IPS-15b (cell line): Measurements from ENCODE around the gene GRM1.

Experiments used
- H3K27me3 ChIP-seq: one replicate; pipeline ENCODE4 v1.6.1; 2013; ENCODE audit warnings: low read length; ENCODE audit not compliant: control insufficient read depth, insufficient read depth
- H3K36me3 ChIP-seq: one replicate; pipeline ENCODE4 v1.6.1; 2013; ENCODE audit warnings: low read length; ENCODE audit not compliant: control insufficient read depth, insufficient read depth
- H3K4me1 ChIP-seq: one replicate; pipeline ENCODE4 v1.6.1; 2013; ENCODE audit warnings: mild to moderate bottlenecking, low read length; ENCODE audit not compliant: control insufficient read depth, insufficient read depth
- H3K4me3 ChIP-seq: one replicate; pipeline ENCODE4 v1.5.1; 2013; ENCODE audit warnings: low read depth, low read length
- H3K9ac ChIP-seq: one replicate; pipeline ENCODE4 v1.6.1; 2013; ENCODE audit warnings: low read depth, mild to moderate bottlenecking, low read length
- H3K9me3 ChIP-seq: one replicate; pipeline ENCODE4 v1.6.1; 2013; ENCODE audit warnings: mild to moderate bottlenecking, low read length; ENCODE audit not compliant: control insufficient read depth, insufficient read depth

The GRM1 gene

DNA sequence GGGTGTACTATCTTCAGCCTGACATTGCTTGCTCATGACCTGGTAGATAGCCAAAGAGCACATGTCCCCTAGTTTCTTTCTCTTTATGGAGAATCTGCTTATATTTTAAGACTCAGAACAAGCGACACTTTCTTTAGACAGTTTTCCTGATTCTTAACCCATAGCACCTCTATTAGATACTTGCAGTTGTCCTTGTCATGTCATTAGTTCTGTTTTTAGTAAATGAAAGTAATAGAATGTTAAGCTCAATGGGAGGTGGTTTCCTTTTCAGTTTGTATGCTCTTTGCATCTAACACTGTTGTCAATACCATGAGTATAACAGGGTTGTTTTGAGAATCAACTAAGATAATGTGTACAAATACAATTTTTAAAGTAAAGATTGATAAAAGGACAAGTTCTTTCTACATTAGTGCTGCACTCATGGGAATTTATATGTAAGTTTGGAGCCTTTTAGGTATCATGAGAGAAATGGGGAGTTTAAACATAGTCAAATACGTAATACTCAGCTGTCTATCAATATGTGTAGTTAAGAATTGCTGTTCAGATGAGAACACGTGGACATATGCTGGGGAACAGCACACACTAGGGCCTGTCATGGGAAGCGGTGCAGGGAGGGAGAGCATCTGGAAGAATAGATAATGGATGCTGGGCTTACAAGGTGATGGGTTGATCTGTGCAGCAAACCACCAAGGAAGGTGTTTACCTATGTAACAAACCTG lies 124.3 kb downstream of the GRM1 start:
- Histone ChIP-seq H3K9me3 (no peaks in the 10 kb centered on the region), H3K36me3 (no peaks in the 10 kb centered on the region), H3K27me3 (no peaks in the 10 kb centered on the region), H3K9ac (no peak overlapping the region), H3K4me1 (peaks cover 4% of the 10 kb centered on the region), H3K4me3 (no peak overlapping the region)

DNA sequence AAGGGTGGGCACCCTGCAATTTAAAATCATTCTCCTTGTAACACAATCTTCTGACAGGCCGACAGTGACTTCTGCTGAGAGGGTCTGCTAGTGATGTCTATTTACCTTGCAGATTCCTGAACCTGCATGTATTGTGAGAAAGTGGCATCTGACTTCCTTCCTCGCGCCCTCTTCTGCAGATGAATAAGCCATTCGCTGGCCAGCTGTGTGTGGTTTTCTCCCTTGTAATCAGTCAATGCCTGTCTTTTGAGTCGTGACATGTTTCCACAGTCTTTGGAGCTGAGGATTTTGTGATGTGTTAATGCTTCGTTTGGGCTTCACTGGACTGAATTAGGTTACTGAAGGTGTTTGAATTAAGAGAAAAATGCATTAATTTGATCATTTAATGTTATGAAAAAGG lies 125.3 kb downstream of the GRM1 start:
- Histone ChIP-seq H3K4me1 (peaks cover 4% of the 10 kb centered on the region), H3K9ac (no peak overlapping the region), H3K4me3 (no peak overlapping the region), H3K9me3 (no peaks in the 10 kb centered on the region), H3K36me3 (no peaks in the 10 kb centered on the region), H3K27me3 (no peaks in the 10 kb centered on the region)

DNA sequence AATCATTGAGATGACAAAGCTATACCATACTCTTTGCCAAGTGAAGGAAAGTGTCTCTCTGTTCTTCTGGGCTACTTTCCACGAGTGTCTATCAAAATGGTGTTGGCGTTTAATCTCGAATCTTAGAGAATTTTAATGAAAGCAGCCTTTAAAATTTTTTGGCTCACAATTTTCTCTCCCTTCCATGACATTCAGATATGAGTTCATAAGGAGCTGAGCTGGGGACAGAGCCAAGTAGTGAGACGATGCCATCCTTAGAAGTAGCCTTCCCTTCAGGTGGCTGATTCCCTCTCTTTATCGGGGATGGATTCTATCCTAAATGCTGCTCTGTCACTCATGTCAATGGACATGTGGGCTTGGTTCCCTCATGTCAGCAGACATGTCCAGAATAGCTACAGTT lies 132.8 kb downstream of the GRM1 start:
- Histone ChIP-seq H3K27me3 (no peaks in the 10 kb centered on the region), H3K36me3 (no peaks in the 10 kb centered on the region), H3K4me3 (no peak overlapping the region), H3K9ac (no peak overlapping the region), H3K4me1 (no peaks in the 10 kb centered on the region), H3K9me3 (no peaks in the 10 kb centered on the region)

DNA sequence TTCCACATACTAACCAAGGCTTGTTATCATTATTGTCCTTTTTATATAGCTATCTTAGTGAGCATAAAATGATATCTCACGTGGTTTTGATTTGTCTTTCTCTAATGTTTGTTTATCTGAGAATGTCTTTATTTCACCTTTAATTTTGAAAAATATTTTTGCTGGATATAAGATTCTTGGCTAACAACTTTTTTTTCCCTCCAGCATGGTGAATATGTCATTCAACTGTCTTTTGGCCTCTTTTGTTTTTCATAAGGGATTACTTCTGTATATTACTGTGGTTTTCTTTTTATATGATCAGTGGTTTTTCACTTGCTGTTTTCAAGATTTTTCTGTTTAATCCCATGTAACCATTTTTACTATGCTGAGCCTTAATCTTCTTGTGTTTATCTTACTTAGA lies 141.0 kb downstream of the GRM1 start:
- Histone ChIP-seq H3K36me3 (no peaks in the 10 kb centered on the region), H3K4me1 (no peaks in the 10 kb centered on the region), H3K27me3 (no peaks in the 10 kb centered on the region), H3K9ac (no peak overlapping the region), H3K4me3 (no peak overlapping the region), H3K9me3 (no peaks in the 10 kb centered on the region)

DNA sequence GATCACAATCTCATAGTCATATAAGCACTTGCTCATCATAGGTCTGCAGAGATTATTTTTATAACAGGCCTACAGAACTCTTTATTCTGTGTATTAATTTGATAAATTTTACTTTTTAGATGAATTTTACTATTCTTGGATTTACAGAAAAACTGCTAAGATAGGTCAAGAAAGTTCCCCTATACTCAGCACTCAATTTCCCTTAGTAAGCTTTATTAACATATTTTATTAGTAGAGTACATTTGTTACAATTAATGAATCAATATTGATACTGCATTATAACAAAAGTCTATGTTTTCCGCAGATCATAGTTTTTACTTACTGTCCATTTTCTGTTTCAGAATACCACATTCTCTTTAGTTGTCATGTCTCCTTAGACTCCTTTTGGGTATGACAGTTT lies 148.9 kb downstream of the GRM1 start:
- Histone ChIP-seq H3K36me3 (no peaks in the 10 kb centered on the region), H3K4me1 (no peaks in the 10 kb centered on the region), H3K9ac (no peak overlapping the region), H3K27me3 (no peaks in the 10 kb centered on the region), H3K4me3 (no peak overlapping the region), H3K9me3 (no peaks in the 10 kb centered on the region)

DNA sequence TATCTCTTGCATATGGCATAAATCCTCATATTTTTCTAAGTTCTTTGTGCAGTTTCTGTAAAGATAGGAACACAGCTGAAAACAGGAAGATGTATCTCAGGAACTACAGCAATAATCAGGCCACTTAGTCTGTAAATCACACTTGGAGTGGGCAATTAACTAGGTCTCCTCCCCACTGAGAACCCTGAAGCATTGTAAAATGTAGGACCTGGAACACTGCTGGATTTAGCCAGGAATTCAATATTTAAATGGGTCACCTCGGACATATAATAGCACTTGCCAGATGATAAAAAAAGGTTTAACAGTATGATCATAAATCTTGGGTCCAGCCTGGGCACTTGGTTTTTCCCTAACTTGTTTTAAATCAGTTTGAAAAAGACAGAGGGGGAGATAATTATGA lies 155.0 kb downstream of the GRM1 start:
- Histone ChIP-seq H3K36me3 (no peaks in the 10 kb centered on the region), H3K27me3 (no peaks in the 10 kb centered on the region), H3K9ac (no peak overlapping the region), H3K4me3 (no peak overlapping the region), H3K9me3 (no peaks in the 10 kb centered on the region), H3K4me1 (no peaks in the 10 kb centered on the region)

DNA sequence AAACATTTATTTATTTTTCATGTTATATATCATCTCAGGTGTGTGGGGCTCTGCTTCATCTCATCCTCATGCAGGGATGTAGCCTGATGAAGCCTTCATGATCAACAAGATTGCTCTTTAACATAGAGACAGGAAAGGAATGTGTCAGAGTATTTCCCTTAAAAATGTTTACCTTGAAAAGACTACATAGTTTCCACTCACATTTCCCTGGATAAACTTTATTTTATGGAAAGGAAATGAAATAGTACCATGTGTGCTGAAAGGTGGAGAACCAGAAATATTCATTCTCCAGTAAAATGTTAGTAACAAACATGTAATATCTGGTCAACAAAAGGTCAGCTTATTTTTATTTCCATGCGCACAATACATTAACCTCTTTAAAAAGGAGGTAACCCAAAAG lies 155.8 kb downstream of the GRM1 start:
- Histone ChIP-seq H3K36me3 (no peaks in the 10 kb centered on the region), H3K4me3 (no peak overlapping the region), H3K4me1 (no peaks in the 10 kb centered on the region), H3K9me3 (no peaks in the 10 kb centered on the region), H3K9ac (no peak overlapping the region), H3K27me3 (no peaks in the 10 kb centered on the region)

DNA sequence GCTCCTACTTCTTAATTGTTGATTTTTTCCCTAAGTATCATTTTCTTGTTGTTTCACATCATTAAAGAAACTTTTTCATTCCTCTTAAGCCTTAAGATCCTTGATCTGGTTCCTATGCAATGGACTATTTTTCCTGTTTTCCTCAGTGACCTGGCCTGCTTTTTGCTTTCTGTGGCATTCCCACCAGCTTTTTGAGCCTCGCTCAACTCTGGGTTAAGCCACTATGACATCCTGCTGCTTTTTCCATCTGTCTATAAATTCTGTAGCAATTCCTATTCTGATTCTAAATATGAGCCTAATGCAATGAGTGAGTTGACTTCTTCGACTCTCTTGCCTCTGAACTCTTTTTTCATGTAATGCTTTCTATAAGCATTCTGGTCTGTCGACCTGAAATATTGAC lies 160.3 kb downstream of the GRM1 start:
- Histone ChIP-seq H3K9ac (no peak overlapping the region), H3K4me1 (no peaks in the 10 kb centered on the region), H3K36me3 (no peaks in the 10 kb centered on the region), H3K4me3 (no peak overlapping the region), H3K27me3 (no peaks in the 10 kb centered on the region), H3K9me3 (no peaks in the 10 kb centered on the region)

DNA sequence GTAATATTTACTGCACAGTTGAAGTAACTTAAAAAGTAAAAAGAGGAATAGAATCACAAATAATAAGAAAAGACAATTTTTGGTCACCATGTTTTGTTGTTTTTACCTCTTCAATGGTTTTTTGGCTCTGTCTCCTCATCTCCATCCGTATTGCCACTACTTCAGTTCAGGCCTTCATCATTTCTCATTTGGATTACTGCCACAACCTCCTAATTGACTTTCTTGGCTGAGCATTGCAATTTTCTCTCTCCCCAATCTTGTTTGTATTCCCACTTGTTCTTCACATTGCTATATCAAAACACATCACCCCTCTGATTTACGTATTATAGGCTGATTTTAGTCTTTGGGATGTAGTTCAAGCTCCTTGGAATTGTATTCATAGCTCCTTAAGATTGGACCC lies 161.7 kb downstream of the GRM1 start:
- H3K4me3 ChIP-seq: no peak overlapping the region
- H3K36me3 ChIP-seq: no peaks in the 10 kb centered on the region
- no peaks in the 10 kb centered on the region for H3K27me3 ChIP-seq
- no peak overlapping the region for H3K9ac ChIP-seq
- no peaks in the 10 kb centered on the region for H3K4me1 ChIP-seq
- no peaks in the 10 kb centered on the region for H3K9me3 ChIP-seq

DNA sequence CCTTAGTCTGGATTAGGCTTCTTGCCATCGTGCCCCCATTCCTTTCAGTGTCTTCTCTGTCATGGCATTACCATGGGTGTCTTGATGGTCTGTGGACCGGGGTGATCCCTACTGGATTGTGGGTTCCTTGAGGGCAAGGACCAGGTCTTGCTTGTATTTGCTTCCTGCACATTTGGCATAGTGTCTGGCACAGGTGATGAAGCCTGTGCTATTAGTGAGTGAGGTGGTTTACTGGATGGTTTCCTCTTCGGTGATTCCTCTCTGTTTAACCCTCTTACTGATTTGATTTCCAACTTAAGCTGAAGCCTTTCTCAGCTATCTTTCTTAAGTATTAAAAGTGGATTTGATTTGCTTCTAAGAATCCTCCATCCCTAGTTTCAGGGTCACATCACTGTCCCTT lies 162.3 kb downstream of the GRM1 start:
- no peaks in the 10 kb centered on the region for H3K27me3 ChIP-seq
- no peaks in the 10 kb centered on the region for H3K36me3 ChIP-seq
- H3K9me3 ChIP-seq: no peaks in the 10 kb centered on the region
- H3K4me1 ChIP-seq: no peaks in the 10 kb centered on the region
- no peak overlapping the region for H3K9ac ChIP-seq
- no peak overlapping the region for H3K4me3 ChIP-seq

DNA sequence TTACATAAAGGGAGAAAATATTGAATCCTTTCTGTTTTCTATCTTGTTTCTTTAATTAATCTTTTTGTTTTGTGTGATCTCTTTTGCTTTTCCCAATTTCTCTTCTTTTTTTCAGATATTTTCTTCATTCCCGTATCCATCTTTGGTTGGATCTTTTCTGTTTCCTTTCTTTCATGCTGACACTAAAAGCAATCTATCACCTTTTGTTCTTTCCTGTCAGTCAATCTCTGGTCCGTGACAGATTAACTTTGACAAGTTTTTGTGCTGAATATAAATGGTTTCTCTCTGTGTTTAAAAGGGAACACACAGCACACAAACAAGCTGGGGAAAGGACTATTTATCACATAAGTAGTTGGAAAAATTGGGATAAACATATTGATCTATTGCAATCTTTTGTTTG lies 162.8 kb downstream of the GRM1 start:
- H3K27me3 ChIP-seq: no peaks in the 10 kb centered on the region
- H3K9ac ChIP-seq: no peak overlapping the region
- no peak overlapping the region for H3K4me3 ChIP-seq
- H3K36me3 ChIP-seq: no peaks in the 10 kb centered on the region
- H3K9me3 ChIP-seq: no peaks in the 10 kb centered on the region
- no peaks in the 10 kb centered on the region for H3K4me1 ChIP-seq

DNA sequence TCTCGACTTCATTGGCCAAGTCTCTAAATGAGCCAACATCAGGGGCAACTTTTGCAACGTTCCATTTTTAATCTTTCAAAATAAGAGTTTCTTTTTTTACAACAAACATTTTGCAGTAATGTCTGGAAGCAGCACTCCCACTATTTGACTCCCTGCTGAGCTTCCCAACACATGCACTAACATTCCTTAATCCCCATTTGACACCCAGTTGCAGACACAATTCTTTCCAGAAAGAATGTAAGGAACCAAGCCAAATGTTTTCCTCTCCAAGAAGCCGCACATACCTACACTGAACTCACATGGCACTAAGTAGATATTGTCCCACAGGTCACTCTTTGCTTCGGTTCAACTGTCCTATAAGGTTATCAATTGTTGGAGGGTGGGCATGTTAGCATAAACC lies 165.6 kb downstream of the GRM1 start:
- Histone ChIP-seq H3K4me3 (no peak overlapping the region), H3K36me3 (no peaks in the 10 kb centered on the region), H3K4me1 (no peaks in the 10 kb centered on the region), H3K27me3 (no peaks in the 10 kb centered on the region), H3K9me3 (no peaks in the 10 kb centered on the region), H3K9ac (no peak overlapping the region)
